Activated naive CD4-positive, alpha-beta T cell treated with anti-CD3 and anti-CD28 coated beads, Interleukin-2, amount 50 U/mL, for 72 hours (primary cell): ENCODE data around the gene FNDC3A. TPM values are rescaled to one million over a fixed set of nuclear protein-coding genes. Genes with fewer than 3 reads are reported as not detected.

Experiments
- ATAC-seq, 2 donors: fragments of 150-1000 bp; cut with Tn5 transposase; 2 replicates each; pipeline ENCODE4 v1.10.0; 2021; ENCODE audit warnings: mild to moderate bottlenecking in 2 of 2, moderate library complexity in 2 of 2
- DNase-seq, 2 donors: peaks; one replicate each; pipeline ENCODE4 v3.0.0; 2021 to 2022; ENCODE audit warnings: low spot score in 2 of 2
- H3K27ac Mint-ChIP-seq, 2 donors: one replicate each; pipeline ENCODE4 v1.8.0; 2022; ENCODE audit warnings: mild to moderate bottlenecking in 2 of 2, mixed read lengths in 2 of 2
- H3K36me3 Mint-ChIP-seq, 2 donors: one replicate each; pipeline ENCODE4 v1.8.0; 2022; ENCODE audit warnings: mixed read lengths in 2 of 2
- H3K9me3 Mint-ChIP-seq, 2 donors: one replicate each; pipeline ENCODE4 v1.8.0; 2022; ENCODE audit warnings: mixed read lengths in 2 of 2
- total RNA-seq, 2 donors: library from RNA; stranded (reverse); gene quantifications; one replicate each; pipeline ENCODE4 v1.2.3, GENCODE V29; 2022

FNDC3A gene
- total RNA-seq, 2 donors from 2014 or later, result 24.5 to 25.3 TPM

- ATAC-seq (no peak), DNase-seq (no peak)
- Mint-ChIP-seq H3K36me3 (peaks cover 0 to 7% of the 10 kb centered on the region in 2 donors), H3K27ac (no peak overlapping the region), H3K9me3 (no peaks in the 10 kb centered on the region)
Measured at GRCh38 chr13:49210114-49210513, 234.4 kb downstream of the FNDC3A start.

GRCh38 chr13:49210669-49211068 lies 235.0 kb downstream of the FNDC3A start:
- H3K36me3 Mint-ChIP-seq, result peaks cover 0 to 7% of the 10 kb centered on the region in 2 donors
- H3K9me3 Mint-ChIP-seq, result no peaks in the 10 kb centered on the region
- no peak for DNase-seq
- peak overlapping the region in 1 of 2 donors; percentile 77 for H3K27ac Mint-ChIP-seq
- ATAC-seq, result no peak

GRCh38 chr13:49213539-49213938 lies 237.8 kb downstream of the FNDC3A start:
- DNase-seq, result no peak
- H3K27ac Mint-ChIP-seq, result no peak overlapping the region

DNA sequence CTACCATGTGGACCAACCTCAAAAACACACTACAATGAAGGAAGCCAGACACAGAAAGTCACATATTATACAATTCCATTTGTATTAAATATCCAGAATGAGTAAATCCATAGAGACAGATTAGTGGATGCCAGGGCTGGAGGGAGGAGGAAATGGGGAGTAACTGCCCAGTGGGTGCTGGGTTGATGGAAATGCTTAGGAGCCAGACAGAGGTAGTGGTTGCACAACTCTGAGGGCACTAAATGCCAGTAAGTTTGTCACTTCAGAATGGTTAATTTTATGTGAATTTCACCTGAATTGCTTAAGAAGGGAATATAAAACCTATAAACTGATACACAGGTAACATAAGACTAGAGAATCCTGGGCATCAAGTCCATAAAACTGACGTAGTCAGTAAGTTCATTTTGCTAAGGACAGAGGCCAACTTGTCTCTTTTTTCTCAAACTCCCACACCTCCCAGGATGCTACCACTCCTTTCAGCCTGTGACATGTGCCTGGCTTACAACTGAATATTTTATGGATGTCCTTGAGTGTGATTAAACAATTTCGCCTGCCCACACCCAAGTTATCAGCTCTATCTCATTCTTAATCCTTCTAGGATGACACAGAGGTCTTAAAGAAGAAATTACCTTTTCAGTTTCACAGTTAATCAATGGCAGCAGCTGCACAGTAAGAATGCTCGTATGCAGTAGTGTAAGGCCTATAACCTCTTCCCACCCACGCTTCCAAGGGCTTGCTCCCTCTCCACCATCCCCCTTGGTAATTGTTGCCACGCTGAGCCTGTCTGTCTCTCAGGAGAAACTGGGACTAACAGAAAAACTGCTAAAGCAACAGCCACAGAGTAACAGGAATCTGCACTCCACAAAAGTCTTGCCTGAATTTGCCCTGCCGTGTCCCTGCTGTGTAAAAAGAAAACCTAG lies 238.5 kb downstream of the FNDC3A start:
- Mint-ChIP-seq H3K27ac (peak overlapping the region; percentile 52 to 66), H3K36me3 (peaks cover 7 to 16% of the 10 kb centered on the region in 2 donors), H3K9me3 (no peaks in the 10 kb centered on the region)
- DNase-seq, result no peak
- peak in 1 of 2 donors; percentile 10 for ATAC-seq

More at GRCh38 chr13:49213539-49213938, 237.8 kb downstream of the FNDC3A start:
- no peak for ATAC-seq
- peaks cover 7 to 16% of the 10 kb centered on the region in 2 donors for H3K36me3 Mint-ChIP-seq
- no peaks in the 10 kb centered on the region for H3K9me3 Mint-ChIP-seq

- Mint-ChIP-seq H3K36me3 (peaks cover 7 to 16% of the 10 kb centered on the region in 2 donors), H3K27ac (peak overlapping the region; percentile 52 to 66), H3K9me3 (no peaks in the 10 kb centered on the region)
- peak; percentile 47 to 76 for ATAC-seq
- no peak for DNase-seq
Measured at GRCh38 chr13:49214917-49215376, 239.2 kb downstream of the FNDC3A start.

GRCh38 chr13:49216334-49216733 lies 240.6 kb downstream of the FNDC3A start:
- Mint-ChIP-seq H3K9me3 (no peaks in the 10 kb centered on the region), H3K36me3 (peaks cover 3 to 19% of the 10 kb centered on the region in 2 donors), H3K27ac (no peak overlapping the region)
- ATAC-seq (no peak), DNase-seq (no peak)

DNA sequence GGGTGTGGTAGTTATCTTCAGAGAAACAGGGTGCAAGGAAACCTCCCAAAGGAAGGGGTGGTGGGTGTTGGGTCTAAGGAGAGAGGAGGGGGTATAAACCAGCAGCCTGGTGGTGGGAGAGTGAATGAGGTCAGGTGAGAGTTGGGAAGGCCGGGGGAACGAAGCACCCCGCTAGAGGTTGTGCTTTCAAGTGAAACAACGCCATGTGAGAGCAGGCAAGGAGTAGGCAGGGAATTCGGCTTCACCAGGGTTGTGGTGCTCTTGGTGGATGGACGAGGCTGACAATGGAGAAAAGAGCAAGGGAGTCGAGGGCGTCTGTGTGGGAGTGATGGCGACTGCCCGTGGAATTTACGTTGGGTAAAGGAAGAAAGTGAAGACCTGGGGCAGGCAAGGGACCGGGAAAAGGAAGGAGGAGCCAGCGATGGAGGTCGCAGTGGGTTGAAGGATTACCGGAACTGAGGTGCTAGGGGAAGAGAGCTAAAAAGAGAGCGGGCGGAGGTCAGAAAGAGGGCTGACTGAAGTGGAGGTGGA lies 242.3 kb downstream of the FNDC3A start:
- H3K36me3 Mint-ChIP-seq, result peaks cover 11 to 21% of the 10 kb centered on the region in 2 donors
- DNase-seq, result no peak
- H3K9me3 Mint-ChIP-seq, result no peaks in the 10 kb centered on the region
- no peak for ATAC-seq
- H3K27ac Mint-ChIP-seq, result no peak overlapping the region

DNA sequence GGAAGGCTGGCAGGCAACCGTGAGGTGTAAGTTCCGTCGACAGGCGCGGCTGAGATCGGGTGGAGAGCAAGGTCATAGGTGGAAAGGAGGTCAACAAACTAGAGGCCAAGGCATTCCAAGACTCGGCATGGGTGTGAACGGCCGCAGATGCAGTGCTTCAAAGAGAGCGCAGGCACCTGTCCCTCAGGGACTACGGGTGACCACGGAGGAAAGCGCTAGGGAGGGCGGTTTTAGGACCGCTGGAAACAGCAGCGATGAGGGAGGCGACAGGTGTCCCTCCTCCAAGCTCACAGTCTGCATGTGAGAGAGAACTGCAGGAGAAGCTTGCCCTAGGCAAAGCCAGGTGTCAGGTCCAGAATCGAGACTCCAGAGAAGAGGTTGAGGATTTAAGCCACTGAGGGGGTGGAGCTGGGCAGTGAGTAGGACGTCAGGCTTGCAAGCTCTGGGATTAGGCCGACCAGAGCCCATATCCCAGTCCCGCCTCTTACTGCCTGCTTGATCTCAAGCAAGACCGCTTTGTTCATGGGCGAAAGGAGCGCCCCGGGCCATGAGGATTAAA lies 242.9 kb downstream of the FNDC3A start:
- DNase-seq, result no peak
- H3K9me3 Mint-ChIP-seq, result no peaks in the 10 kb centered on the region
- H3K27ac Mint-ChIP-seq, result no peak overlapping the region
- H3K36me3 Mint-ChIP-seq, result peaks cover 11 to 21% of the 10 kb centered on the region in 2 donors
- ATAC-seq, result no peak

- Mint-ChIP-seq H3K27ac (no peak overlapping the region), H3K36me3 (peaks cover 11 to 21% of the 10 kb centered on the region in 2 donors), H3K9me3 (no peaks in the 10 kb centered on the region)
- no peak for ATAC-seq
- DNase-seq, result no peak
Measured at GRCh38 chr13:49219647-49220035, 243.9 kb downstream of the FNDC3A start.

GRCh38 chr13:49220036-49220855 lies 244.5 kb downstream of the FNDC3A start, which contains the start of gene MLNR:
MLNR (plus strand) TSS chr13:49220338; CDS start chr13:49220338, 0 bp downstream.
- Mint-ChIP-seq H3K9me3 (no peaks in the 10 kb centered on the region), H3K27ac (no peak within 1 kb of the TSS), H3K36me3 (peaks cover 11 to 21% of the 10 kb centered on the region in 2 donors)
- peak; percentile 64 to 69 for ATAC-seq
- DNase-seq, result peak in 1 of 2 donors; percentile 52

GRCh38 chr13:49220856-49221589 lies 245.3 kb downstream of the FNDC3A start:
- no peak for DNase-seq
- Mint-ChIP-seq H3K36me3 (peaks cover 11 to 18% of the 10 kb centered on the region in 2 donors), H3K9me3 (no peaks in the 10 kb centered on the region), H3K27ac (no peak overlapping the region)
- ATAC-seq, result peak; percentile 21 to 71

DNA sequence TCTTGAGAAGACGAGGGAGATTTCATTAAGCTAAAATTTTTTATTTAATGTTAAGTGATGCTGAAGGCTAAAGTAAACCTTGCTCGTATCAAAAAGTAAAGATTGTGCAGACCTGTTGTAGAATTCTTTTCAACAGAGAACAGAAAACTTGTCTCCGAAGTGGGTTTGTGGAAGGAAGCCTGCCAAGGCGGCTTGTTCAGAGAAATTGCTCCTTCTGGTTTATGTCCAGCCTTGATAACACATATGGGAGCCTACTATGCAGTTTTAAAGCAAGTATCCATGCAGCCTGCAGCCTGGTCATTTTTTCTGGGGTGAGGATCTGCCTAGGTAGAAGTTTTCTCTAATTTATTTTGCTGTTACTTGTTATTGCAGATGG lies 245.9 kb downstream of the FNDC3A start:
- Mint-ChIP-seq H3K9me3 (no peaks in the 10 kb centered on the region), H3K36me3 (peaks cover 11 to 16% of the 10 kb centered on the region in 2 donors), H3K27ac (no peak overlapping the region)
- ATAC-seq (no peak), DNase-seq (no peak)

DNA sequence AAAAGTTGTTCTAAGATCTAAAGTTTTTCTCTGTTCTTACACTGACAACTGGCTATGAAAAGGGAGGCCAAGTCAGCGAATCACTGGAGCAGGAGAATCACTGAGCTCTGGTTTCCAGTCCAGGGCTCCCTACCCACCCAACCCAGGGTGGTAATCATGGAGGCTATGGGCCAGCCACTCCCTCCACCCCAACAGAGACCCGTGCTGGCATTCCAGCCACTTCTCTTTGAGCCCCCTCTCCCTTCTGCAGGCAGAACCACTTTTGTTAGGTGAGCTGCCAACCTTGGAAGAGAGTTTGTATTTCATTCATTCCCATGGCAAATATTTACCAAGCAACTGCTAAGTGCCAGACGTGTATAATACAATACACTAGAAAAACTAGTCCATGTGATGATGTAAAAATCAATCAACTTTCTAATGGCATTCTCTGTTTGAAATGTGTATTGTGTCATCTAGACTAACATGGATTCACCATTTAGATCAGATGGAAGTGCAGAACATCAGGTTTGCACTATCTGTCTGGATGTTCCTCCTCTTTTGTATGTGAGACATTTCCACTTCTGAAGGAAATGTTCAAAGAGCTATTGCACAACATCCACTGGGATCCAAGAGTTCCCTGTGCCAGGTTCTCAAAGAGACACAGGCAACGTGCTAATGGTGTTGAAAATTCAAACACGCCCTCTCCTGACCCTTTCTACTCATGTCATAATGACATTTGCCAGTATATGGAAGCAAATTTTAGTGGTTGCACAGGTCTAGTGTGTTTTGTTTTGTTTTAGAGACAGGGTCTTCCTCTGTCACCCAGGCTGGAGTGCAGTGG lies 249.7 kb downstream of the FNDC3A start:
- ATAC-seq, result no peak
- no peaks in the 10 kb centered on the region for H3K9me3 Mint-ChIP-seq
- H3K27ac Mint-ChIP-seq, result no peak overlapping the region
- peaks cover 5 to 11% of the 10 kb centered on the region in 2 donors for H3K36me3 Mint-ChIP-seq
- no peak for DNase-seq

- no peaks in the 10 kb centered on the region for H3K9me3 Mint-ChIP-seq
- no peak for ATAC-seq
Measured at GRCh38 chr13:49226613-49227012, 250.9 kb downstream of the FNDC3A start.

DNA sequence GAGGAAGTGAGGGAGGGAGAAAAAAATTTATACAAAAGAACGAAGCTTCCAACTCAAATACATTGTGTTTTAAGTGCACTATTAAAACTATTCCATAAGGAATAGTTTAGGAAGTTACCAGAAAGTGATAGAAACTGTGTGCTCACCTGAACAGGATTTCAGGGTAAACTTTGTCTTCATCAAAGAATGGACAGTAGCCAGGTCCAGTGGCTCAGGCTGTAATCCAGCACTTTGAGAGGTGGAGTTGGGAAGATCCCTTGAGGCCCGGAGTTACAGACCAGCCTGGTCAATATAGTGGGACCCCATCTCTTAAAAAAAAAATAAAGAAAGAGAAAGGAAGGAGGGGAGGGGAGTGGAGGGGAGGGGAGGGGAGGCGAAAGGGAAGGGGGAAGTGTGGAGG lies 259.0 kb downstream of the FNDC3A start:
- H3K9me3 Mint-ChIP-seq, result no peaks in the 10 kb centered on the region
- H3K36me3 Mint-ChIP-seq, result peaks cover 0 to 4% of the 10 kb centered on the region in 2 donors
- ATAC-seq, result no peak
- H3K27ac Mint-ChIP-seq, result no peak overlapping the region
- DNase-seq, result no peak

More at GRCh38 chr13:49226613-49227012, 250.9 kb downstream of the FNDC3A start:
- peaks cover 0 to 6% of the 10 kb centered on the region in 2 donors for H3K36me3 Mint-ChIP-seq
- H3K27ac Mint-ChIP-seq, result no peak overlapping the region
- no peak for DNase-seq
